GM23338 (cell line): ENCODE measurements around the gene PIK3R3. TPM values are rescaled to one million over a fixed set of nuclear protein-coding genes. Genes with fewer than 3 reads are reported as not detected.

ENCODE experiments used
- ATAC-seq: fragments of 200-7000 bp; cut with Tn5 transposase; 3 replicates; pipeline ENCODE4 v1.9.1; 2020
- DNase-seq: peaks from one replicate; pipeline ENCODE4 v3.0.0-alpha.2; 2015; ENCODE audit warnings: low spot score
- H2AFZ ChIP-seq: fragments of 200-600 bp; sonication (generic); 2 replicates; pipeline ENCODE4 v1.8.0; 2016; ENCODE audit warnings: antibody characterized with exemption, mild to moderate bottlenecking, moderate library complexity
- H3F3A ChIP-seq: fragments of 200-600 bp; sonication (generic); replicated peaks from 2 replicates; pipeline ENCODE4 v1.8.0; 2017; ENCODE audit warnings: antibody characterized with exemption, mixed run types, low read depth
- H3K27ac ChIP-seq: fragments of 200-600 bp; sonication (generic); 2 replicates; pipeline ENCODE4 v1.6.1; 2016; ENCODE audit warnings: low read depth
- H3K27me3 ChIP-seq: fragments of 200-600 bp; sonication (generic); 2 replicates; pipeline ENCODE4 v1.8.0; 2016; ENCODE audit warnings: mild to moderate bottlenecking, mixed run types, moderate library complexity; ENCODE audit not compliant: insufficient read depth
- H3K36me3 ChIP-seq: fragments of 200-600 bp; sonication (generic); 2 replicates; pipeline ENCODE4 v1.8.0; 2016; ENCODE audit warnings: mild to moderate bottlenecking; ENCODE audit not compliant: insufficient read depth
- H3K4me1 ChIP-seq: fragments of 200-600 bp; sonication (generic); 2 replicates; pipeline ENCODE4 v1.8.0; 2016; ENCODE audit warnings: mild to moderate bottlenecking, moderate library complexity; ENCODE audit not compliant: insufficient read depth
- H3K4me2 ChIP-seq: fragments of 200-600 bp; sonication (generic); 2 replicates; pipeline ENCODE4 v1.7.1; 2017; ENCODE audit warnings: mixed run types
- H3K4me3 ChIP-seq: fragments of 200-600 bp; sonication (generic); 2 replicates; pipeline ENCODE4 v1.6.1; 2016; ENCODE audit warnings: mixed run types
- H3K79me2 ChIP-seq: fragments of 200-600 bp; sonication (generic); replicated peaks from 2 replicates; pipeline ENCODE4 v1.8.0; 2017; ENCODE audit warnings: mild to moderate bottlenecking; ENCODE audit not compliant: insufficient read depth
- H3K9me2 ChIP-seq: fragments of 200-600 bp; sonication (generic); 2 replicates; pipeline ENCODE4 v1.8.0; 2017; ENCODE audit not compliant: insufficient read depth
- H4K20me1 ChIP-seq: fragments of 200-600 bp; sonication (generic); replicated peaks from 2 replicates; pipeline ENCODE4 v1.8.0; 2017; ENCODE audit warnings: mild to moderate bottlenecking; ENCODE audit not compliant: insufficient read depth
- H3K27ac Mint-ChIP-seq: 2 replicates; pipeline ENCODE4 v1.8.0; 2020; ENCODE audit warnings: inconsistent platforms, mild to moderate bottlenecking, moderate library complexity, mixed read lengths
- H3K27me3 Mint-ChIP-seq: 3 replicates; pipeline ENCODE4 v1.8.0; 2022; ENCODE audit warnings: low read depth, mild to moderate bottlenecking, moderate library complexity, mixed read lengths, inconsistent platforms; ENCODE audit not compliant: insufficient read depth, poor library complexity
- H3K36me3 Mint-ChIP-seq: 3 replicates; pipeline ENCODE4 v1.8.0; 2021; ENCODE audit warnings: low read depth, mild to moderate bottlenecking, inconsistent platforms, moderate library complexity, mixed read lengths
- H3K4me1 Mint-ChIP-seq: 3 replicates; pipeline ENCODE4 v1.8.0; 2020; ENCODE audit warnings: mild to moderate bottlenecking, inconsistent platforms, mixed read lengths
- H3K4me3 Mint-ChIP-seq: 3 replicates; pipeline ENCODE4 v1.8.0; 2021; ENCODE audit warnings: moderate library complexity, mild to moderate bottlenecking, inconsistent platforms, mixed read lengths
- H3K9me3 Mint-ChIP-seq: 3 replicates; pipeline ENCODE4 v1.8.0; 2020; ENCODE audit warnings: moderate library complexity, mild to moderate bottlenecking, inconsistent platforms, mixed read lengths
- CTCF ChIP-seq, 2 experiments: fragments of 200-600 bp in 1 of 2; sonication (generic) in 1 of 2; conservative IDR thresholded peaks; 2 replicates each; pipeline versions ENCODE4 v1.5.1 to v1.6.1; 2016 to 2017; ENCODE audit warnings: antibody characterized with exemption in 2 of 2, low read depth in 2 of 2, mild to moderate bottlenecking in 2 of 2, moderate library complexity in 1 of 2
- ETS1 ChIP-seq: IDR thresholded peaks from 2 replicates; pipeline ENCODE4 v1.6.1; 2016; ENCODE audit warnings: antibody characterized with exemption
- EZH2 ChIP-seq: fragments of 200-600 bp; sonication (generic); IDR thresholded peaks from one replicate; pipeline ENCODE4 v1.8.0; 2017; ENCODE audit warnings: antibody characterized with exemption, mild to moderate bottlenecking, low read depth; ENCODE audit not compliant: unreplicated experiment
- EZH2phosphoT487 ChIP-seq: fragments of 200-600 bp; sonication (generic); IDR thresholded peaks from one replicate; pipeline ENCODE4 v1.8.1; 2018; ENCODE audit warnings: antibody characterized with exemption; ENCODE audit not compliant: unreplicated experiment
- NANOG ChIP-seq: IDR thresholded peaks from 2 replicates; pipeline ENCODE4 v1.6.1; 2016; ENCODE audit warnings: antibody characterized with exemption, borderline replicate concordance
- POLR2AphosphoS5 ChIP-seq: IDR thresholded peaks from 2 replicates; pipeline ENCODE4 v1.6.1; 2016; ENCODE audit warnings: antibody characterized with exemption, low read depth
- REST ChIP-seq: IDR thresholded peaks from one replicate; pipeline ENCODE4 v1.6.1; 2018; ENCODE audit warnings: antibody characterized with exemption; ENCODE audit not compliant: unreplicated experiment
- STAT1 ChIP-seq: IDR thresholded peaks from one replicate; pipeline ENCODE4 v1.6.1; 2016; ENCODE audit warnings: antibody characterized with exemption; ENCODE audit not compliant: unreplicated experiment
- ZNF114 ChIP-seq: fragments of 250-450 bp; sonication (Bioruptor Pico); IDR thresholded peaks from 2 replicates; pipeline ENCODE4 v1.5.0; 2020; ENCODE audit warnings: mild to moderate bottlenecking, moderate library complexity
- ZNF331 ChIP-seq: fragments of 250-450 bp; sonication (Bioruptor Pico); IDR thresholded peaks from 2 replicates; pipeline ENCODE4 v1.5.0; 2020; ENCODE audit warnings: low read depth, mild to moderate bottlenecking, moderate library complexity
- ZNF462 ChIP-seq: fragments of 250-450 bp; sonication (Bioruptor Pico); IDR thresholded peaks from 2 replicates; pipeline ENCODE4 v1.5.0; 2020; ENCODE audit warnings: mild to moderate bottlenecking, moderate library complexity
- polyA plus RNA-seq: library from polyadenylated mRNA; unstranded; fragments of >200 nt; fragmentation: Nextera tagmentation; extraction: Ambion mirVana; gene quantifications from 2 replicates; pipeline ENCODE4 v1.2.1, GENCODE V29; 2016
- total RNA-seq: library from RNA; depleted of rRNA; stranded (reverse); fragments of >200 nt; shearing (Covaris generic); gene quantifications from 2 replicates; pipeline ENCODE4 v1.2.3, GENCODE V29; 2014

PIK3R3 gene
- total and polyA plus RNA-seq, 2 experiments from 2014 or later, result 7.5 to 8.6 TPM

- TF ChIP-seq ETS1, result no peak
- no peak for TF ChIP-seq EZH2phosphoT487
These were observed 123.8 kb downstream of the PIK3R3 start (continued) for GRCh38 chr1:46008585-46008984.

- DNase-seq, result no peak
- H3F3A ChIP-seq, result no peaks in the 10 kb centered on the region
- no peak overlapping the region for H3K4me3 ChIP-seq
- H3K4me1 Mint-ChIP-seq, result peaks cover 10% of the 10 kb centered on the region; the same call in 2 of the 3 replicates
- H2AFZ ChIP-seq, result no peak overlapping the region
- no peak overlapping the region for H3K27ac ChIP-seq
- no peak overlapping the region for H3K4me2 ChIP-seq
- no peaks in the 10 kb centered on the region for H3K27me3 ChIP-seq
- no peak overlapping the region for H3K4me3 Mint-ChIP-seq
- no peaks in the 10 kb centered on the region for H3K9me2 ChIP-seq
- H3K4me1 ChIP-seq, result no peaks in the 10 kb centered on the region
- H3K36me3 Mint-ChIP-seq, result peaks cover 34% of the 10 kb centered on the region
- peaks cover 3% of the 10 kb centered on the region; the same call in 1 of the 2 replicates for H3K36me3 ChIP-seq
- no peaks in the 10 kb centered on the region for H3K9me3 Mint-ChIP-seq
- peaks cover 4% of the 10 kb centered on the region for H3K27me3 Mint-ChIP-seq
- 0 out of 2 replicates have a peak, but pooled peaks cover 4% of the 10 kb centered on the region for H4K20me1 ChIP-seq
- no peaks in the 10 kb centered on the region for H3K79me2 ChIP-seq
- H3K27ac Mint-ChIP-seq, result peak overlapping the region; percentile 32; the same call in 1 of the 2 replicates
- no peak for ATAC-seq
- no peak for TF ChIP-seq ZNF114
- TF ChIP-seq ZNF331 (CRISPR knock-in tag), result no peak
- no peak for TF ChIP-seq ZNF462 (CRISPR knock-in tag)
- TF ChIP-seq NANOG, result no peak
- TF ChIP-seq STAT1, result no peak
- no peak for TF ChIP-seq ETS1
- no peak for TF ChIP-seq POLR2AphosphoS5
- no peak for TF ChIP-seq EZH2phosphoT487
- no peak for TF ChIP-seq CTCF (conservative IDR thresholded peaks at IDR 0.05; ENCODE audit: low read depth in 2 of 2)
- no peak for TF ChIP-seq REST
- no peak for TF ChIP-seq EZH2
These were observed 126.8 kb downstream of the PIK3R3 start for GRCh38 chr1:46005594-46005993.
